ENCODE measurements around the gene INTS12.
"Not testable (repeated sequence)": the region's sequence is repeated elsewhere in the genome, so short reads cannot be mapped to it uniquely, and the experiment has no call there.

Gene INTS12

GRCh38 chr4:105708181-105709080, at the start of gene INTS12, which contains the start of gene GSTCD:
TSS of gene INTS12 (minus strand) at chr4:105708689. CDS start at chr4:105700005, 8,684 bp downstream.
TSS of gene GSTCD (plus strand) at chr4:105708784. CDS start at chr4:105717614, 8,830 bp downstream.
- in situ Hi-C loops (cut with HindIII; ENCODE audit: low sequenced_read_pairs), result no loop called here
- DNase-seq (ENCODE audit: low read depth, low spot score), result peak; percentile 94
- peak within 1 kb of the TSS; percentile 64 for H3K4me3 ChIP-seq (ENCODE audit: low read depth, low read length)
- TF ChIP-seq, protein P1, sequence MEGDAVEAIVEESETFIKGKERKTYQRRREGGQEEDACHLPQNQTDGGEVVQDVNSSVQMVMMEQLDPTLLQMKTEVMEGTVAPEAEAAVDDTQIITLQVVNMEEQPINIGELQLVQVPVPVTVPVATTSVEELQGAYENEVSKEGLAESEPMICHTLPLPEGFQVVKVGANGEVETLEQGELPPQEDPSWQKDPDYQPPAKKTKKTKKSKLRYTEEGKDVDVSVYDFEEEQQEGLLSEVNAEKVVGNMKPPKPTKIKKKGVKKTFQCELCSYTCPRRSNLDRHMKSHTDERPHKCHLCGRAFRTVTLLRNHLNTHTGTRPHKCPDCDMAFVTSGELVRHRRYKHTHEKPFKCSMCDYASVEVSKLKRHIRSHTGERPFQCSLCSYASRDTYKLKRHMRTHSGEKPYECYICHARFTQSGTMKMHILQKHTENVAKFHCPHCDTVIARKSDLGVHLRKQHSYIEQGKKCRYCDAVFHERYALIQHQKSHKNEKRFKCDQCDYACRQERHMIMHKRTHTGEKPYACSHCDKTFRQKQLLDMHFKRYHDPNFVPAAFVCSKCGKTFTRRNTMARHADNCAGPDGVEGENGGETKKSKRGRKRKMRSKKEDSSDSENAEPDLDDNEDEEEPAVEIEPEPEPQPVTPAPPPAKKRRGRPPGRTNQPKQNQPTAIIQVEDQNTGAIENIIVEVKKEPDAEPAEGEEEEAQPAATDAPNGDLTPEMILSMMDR (IDR thresholded peaks at IDR 0.05; ENCODE audit: low read depth, low read length), result no peak

DNA sequence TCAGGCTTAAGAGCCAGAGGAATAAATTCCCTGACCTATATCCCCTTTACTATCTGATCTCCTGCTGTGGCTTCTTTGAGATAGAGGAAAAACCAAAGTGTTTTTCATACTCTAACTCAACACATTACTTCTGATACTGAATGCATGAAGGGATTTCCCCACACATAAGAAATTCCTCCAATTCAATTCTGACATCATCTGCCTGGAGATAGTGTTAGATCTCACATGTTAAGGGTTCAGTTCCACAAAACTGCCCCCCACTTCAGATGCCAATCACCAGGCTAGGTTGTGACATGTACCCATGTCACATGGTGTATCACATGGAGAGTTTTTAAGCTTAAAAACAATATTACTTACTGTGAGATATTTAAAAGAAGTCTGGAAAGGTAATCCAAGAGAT, 46.9 kb upstream of the INTS12 start:
- in situ Hi-C loops (cut with HindIII; ENCODE audit: low sequenced_read_pairs), result no loop called here
- TF ChIP-seq, protein P1 (IDR thresholded peaks at IDR 0.05; ENCODE audit: low read depth, low read length), result no peak
- no peak for DNase-seq (ENCODE audit: low read depth, low spot score)
- H3K4me3 ChIP-seq (ENCODE audit: low read depth, low read length), result no peak overlapping the region

DNA sequence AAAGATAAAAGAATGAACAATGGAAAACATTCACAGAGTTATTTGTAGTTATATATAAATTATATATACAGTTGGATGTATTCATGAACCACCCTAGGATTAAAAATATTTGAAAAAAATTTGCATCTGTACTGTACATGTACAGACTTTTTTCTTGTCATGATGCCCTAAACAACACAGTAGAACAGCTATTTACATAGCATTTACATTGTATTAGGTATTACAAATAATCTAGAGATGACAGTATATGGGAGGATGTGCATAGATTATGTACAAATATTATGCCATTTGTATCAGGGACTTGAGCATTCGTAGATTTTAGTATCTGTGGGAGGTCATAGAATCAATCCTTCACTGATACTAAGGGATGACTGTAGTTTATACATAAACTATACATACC, 44.9 kb upstream of the INTS12 start:
- in situ Hi-C loops (cut with HindIII; ENCODE audit: low sequenced_read_pairs), result no loop called here
- H3K4me3 ChIP-seq (ENCODE audit: low read depth, low read length), result no peak overlapping the region
- TF ChIP-seq, protein P1 (IDR thresholded peaks at IDR 0.05; ENCODE audit: low read depth, low read length), result no peak
- DNase-seq (ENCODE audit: low read depth, low spot score), result no peak

GRCh38 chr4:105751718-105752299, 43.3 kb upstream of the INTS12 start:
- no peak overlapping the region for H3K4me3 ChIP-seq (ENCODE audit: low read depth, low read length)
- in situ Hi-C loops (cut with HindIII; ENCODE audit: low sequenced_read_pairs), result no loop called here
- DNase-seq (ENCODE audit: low read depth, low spot score), result peak; percentile 12
- TF ChIP-seq, protein P1 (IDR thresholded peaks at IDR 0.05; ENCODE audit: low read depth, low read length), result no peak

DNA sequence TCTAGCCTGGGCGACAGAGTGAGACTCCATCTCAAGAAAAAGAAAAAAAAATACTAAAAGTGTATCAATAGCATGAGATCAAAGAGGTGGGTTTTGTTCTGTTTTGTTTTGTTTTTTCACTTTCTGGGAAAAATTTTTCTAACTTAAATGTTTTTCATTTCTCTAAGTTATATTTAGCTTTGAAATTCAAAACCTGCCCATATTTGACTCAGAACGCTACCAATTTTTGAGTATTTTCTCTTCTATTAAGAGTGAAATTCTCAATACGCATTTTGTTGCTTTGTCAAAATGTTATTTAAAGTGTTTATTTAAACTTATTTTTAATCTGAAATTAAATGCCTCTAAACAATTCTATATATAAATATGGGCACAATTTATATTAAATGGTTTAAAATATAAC, 39.7 kb upstream of the INTS12 start:
- H3K4me3 ChIP-seq (ENCODE audit: low read depth, low read length), result no peak overlapping the region
- in situ Hi-C loops (cut with HindIII; ENCODE audit: low sequenced_read_pairs), result no loop called here
- DNase-seq (ENCODE audit: low read depth, low spot score), result no peak
- TF ChIP-seq, protein P1 (IDR thresholded peaks at IDR 0.05; ENCODE audit: low read depth, low read length), result no peak

GRCh38 chr4:105741548-105741947, 33.1 kb upstream of the INTS12 start:
- TF ChIP-seq, protein P1 (IDR thresholded peaks at IDR 0.05; ENCODE audit: low read depth, low read length), result no peak
- in situ Hi-C loops (cut with HindIII; ENCODE audit: low sequenced_read_pairs), result no loop called here
- peak; percentile 52 for DNase-seq (ENCODE audit: low read depth, low spot score)
- H3K4me3 ChIP-seq (ENCODE audit: low read depth, low read length), result no peak overlapping the region

- in situ Hi-C loops (cut with HindIII; ENCODE audit: low sequenced_read_pairs); DNase-seq (ENCODE audit: low read depth, low spot score); H3K4me3 ChIP-seq (ENCODE audit: low read depth, low read length): not testable (repeated sequence)
These were observed 26.7 kb upstream of the INTS12 start for GRCh38 chr4:105735217-105735616.

DNA sequence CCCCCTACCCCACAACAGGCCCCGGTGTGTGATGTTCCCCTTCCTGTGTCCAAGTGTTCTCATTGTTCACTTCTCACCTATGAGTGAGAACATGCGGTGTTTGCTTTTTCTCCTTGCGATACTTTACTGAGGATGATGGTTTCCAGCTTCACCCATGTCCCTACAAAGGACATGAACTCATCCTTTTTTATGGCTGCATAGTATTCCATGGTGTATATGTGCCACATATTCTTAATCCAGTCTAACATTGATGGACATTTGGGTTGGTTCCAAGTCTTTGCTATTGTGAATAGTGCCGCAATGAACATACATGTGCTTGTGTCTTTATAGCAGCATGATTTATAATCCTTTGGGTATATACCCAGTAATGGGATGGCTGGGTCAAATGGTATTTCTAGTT, 21.4 kb upstream of the INTS12 start:
- not testable (repeated sequence) for DNase-seq (ENCODE audit: low read depth, low spot score); H3K4me3 ChIP-seq (ENCODE audit: low read depth, low read length)

More for the DNA sequence above, 21.4 kb upstream of the INTS12 start:
- in situ Hi-C loops (cut with HindIII; ENCODE audit: low sequenced_read_pairs), result not testable (repeated sequence)

Measured in astrocyte of the spinal cord (primary cell).